ENCODE data around the gene UNC13D. TPM values are rescaled to one million over a fixed set of nuclear protein-coding genes. Genes with fewer than 3 reads are reported as not detected.

UNC13D gene
- total RNA-seq, 1 donor from 2014 or later, result 8.5 TPM

DNA sequence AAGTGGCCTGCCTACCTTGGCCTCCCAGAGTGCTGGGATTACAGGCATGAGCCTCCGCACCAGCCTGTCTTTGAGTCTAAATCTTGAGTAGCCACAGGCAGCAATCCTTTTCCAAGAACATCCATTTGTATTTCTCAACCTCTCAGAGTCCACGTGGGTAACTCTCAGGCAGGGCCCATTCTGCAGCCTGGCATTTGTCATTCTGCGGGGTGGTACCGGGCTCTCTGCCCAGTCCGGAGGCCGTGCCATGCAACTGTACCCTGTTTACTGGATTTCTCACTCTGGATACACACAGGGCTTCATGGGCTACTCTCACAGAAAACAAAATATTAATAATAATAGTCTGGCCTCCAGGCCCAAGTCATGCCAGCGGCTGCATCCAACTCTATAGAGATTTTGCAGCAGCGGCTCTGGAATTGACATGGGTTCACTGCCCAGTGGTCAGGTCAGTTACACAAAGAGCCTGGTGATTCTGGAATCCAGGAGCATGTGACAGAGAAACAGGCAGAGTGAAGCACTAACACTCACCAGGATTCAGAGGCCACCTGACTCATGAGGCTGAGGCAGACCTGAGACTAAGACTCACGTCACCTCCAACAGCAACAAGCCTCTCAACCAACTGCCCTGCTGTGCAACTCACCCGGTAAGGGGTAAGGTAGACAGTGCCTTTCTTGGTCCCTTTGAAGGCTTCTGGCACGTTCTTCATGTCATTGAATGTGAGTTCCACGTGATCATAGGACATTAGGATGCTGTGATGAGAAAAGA, 6.9 kb upstream of the UNC13D start:
- DNase-seq, result no peak

- no peak for DNase-seq
These were observed 5.5 kb upstream of the UNC13D start for GRCh38 chr17:75849724-75850123.

DNA sequence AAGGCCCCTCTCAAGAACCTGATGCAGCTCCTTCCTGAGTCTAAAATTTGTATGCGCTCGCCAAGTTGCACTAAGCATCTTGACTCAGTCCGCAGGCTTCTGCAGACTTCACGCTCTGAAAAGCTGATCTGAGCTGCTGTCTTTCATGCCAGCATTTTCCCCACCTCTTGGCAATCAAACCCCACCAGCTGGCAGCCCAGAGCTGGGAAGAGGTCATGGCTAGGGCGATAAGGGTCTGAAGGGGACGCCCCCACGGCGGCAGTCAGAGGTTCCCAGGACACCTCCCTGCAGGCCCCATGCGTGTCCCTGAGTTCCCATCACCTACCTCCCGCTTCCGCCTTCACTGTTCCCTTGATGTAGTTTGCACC, 5.1 kb upstream of the UNC13D start:
- no peak for DNase-seq

DNA sequence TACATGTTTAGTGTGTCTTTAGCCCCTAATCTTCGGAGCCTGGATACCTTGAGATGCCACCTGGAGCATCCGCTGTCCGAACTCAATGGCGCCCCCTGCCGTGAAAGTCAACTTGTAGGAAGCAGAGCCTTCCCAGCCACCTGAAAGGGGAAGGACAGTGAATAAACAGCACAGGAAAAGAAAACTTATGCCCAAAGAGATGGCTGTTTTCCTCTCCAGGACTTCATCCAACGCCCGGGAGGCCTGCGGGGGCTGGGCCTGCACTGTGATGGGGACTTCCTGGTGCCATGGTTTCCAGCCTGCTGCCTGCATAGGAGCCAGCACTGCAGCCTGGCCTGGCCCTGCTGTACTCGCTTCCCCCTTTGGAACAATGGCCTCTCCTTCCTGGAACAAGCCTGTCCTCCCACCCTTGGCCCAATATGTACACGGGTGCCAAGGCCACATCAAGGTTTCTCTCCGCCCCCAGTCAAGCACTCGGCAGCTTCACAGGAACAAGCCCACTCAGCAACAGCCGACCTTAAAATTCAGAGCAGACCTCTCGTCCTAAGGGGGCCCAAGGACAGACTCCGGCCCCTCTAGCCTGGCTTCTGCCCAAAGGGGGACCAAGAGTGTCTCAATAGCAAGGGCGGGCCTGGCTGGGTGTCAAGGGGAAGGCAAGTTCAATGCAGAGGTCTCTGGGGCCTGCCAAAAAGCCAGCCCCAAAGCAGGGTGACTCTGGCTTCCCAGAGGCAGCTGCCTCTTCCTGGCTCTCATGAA, 4.5 kb upstream of the UNC13D start:
- DNase-seq, result no peak

DNA sequence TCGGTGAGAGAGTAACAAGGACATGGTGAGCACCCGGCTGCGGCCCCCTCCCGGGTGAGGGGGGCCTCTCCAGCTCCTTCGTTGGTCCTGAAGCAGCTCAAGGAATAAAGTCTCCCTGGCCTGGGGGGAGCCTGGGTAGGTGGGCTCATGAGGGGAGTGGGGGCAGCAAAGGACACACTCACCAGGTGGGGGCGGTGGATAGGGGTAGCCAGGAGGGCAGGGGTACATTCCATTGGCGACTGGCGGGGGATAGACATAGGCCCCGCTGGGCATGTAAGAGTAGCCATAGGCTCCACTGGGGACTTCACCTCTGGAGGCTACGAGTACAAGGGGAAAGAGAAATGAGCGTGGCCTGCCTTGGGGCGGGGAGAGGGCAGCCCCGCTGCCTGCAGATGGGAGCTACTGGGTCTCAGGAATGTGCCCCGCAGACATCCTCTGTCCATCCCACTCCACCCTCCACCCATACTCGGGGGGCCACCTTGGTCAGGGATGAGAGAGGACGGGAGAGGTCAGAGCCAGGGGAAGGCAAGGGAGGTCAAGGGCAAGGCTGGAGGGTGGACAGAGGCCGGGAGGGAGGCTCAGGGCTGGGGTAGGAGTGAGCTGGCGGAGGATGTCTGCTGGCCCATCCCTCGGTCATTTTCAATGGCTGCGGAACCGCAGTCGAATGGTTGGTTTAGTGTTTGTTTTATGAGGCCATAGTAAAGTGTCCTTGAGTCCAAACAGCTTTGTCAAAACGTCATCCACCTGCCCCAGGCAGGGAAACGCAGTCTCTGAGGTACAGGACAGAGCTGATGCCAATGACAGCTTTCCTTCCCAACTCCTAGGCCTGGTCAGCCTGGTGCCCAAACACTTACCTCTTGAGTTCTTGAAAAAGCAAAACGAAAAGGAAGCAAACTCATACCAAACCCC, 3.7 kb upstream of the UNC13D start:
- no peak for DNase-seq

- DNase-seq, result no peak
These were observed 2.7 kb upstream of the UNC13D start for GRCh38 chr17:75846692-75847613.

GRCh38 chr17:75845933-75846691, 1.9 kb upstream of the UNC13D start:
- DNase-seq, result no peak

- no peak for DNase-seq
These were observed 981 bp upstream of the UNC13D start for GRCh38 chr17:75845058-75845711.

- DNase-seq, result no peak
These were observed 390 bp upstream of the UNC13D start for GRCh38 chr17:75844530-75845057.

GRCh38 chr17:75842963-75843576, 1.1 kb downstream of the UNC13D start:
- no peak for DNase-seq

DNA sequence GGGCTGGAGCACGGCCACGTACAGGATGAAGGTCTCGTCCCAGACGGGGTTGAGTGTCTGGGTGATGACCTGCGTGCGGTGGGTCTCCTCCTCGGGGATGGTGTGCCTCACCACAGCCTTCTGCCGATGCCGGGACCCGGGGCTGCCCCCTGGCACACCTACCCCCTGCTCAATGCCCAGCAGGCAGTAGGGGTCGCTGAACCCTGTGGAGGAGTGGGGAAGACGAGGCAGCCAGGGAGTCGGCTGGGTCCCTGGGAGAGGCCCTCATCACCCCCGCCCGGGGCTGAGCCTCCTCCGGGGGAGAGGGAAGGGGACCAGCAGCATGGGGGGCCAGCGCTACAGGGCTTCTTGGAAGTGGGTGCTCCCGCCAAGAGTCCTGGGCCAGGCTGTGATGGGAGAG, 1.8 kb downstream of the UNC13D start:
- no peak for DNase-seq

DNA sequence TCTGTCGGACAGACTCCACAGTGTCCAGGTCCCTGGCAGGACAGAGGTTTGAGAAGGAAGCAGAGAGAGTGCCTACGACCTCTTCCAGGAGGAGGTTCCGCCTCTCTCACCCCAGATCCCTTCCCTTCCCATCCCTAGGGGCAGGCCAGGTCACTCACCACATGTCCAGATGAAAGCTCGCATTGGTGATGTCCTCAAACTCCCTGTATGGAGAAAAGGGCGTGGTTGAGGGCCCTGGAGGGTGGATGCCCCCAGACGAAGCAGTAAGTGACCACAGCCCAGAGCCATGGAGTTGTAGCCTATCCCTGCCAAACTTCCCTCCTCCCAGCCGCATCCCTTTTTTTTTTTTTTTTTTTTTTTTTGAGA, 3.4 kb downstream of the UNC13D start:
- no peak for DNase-seq

DNA sequence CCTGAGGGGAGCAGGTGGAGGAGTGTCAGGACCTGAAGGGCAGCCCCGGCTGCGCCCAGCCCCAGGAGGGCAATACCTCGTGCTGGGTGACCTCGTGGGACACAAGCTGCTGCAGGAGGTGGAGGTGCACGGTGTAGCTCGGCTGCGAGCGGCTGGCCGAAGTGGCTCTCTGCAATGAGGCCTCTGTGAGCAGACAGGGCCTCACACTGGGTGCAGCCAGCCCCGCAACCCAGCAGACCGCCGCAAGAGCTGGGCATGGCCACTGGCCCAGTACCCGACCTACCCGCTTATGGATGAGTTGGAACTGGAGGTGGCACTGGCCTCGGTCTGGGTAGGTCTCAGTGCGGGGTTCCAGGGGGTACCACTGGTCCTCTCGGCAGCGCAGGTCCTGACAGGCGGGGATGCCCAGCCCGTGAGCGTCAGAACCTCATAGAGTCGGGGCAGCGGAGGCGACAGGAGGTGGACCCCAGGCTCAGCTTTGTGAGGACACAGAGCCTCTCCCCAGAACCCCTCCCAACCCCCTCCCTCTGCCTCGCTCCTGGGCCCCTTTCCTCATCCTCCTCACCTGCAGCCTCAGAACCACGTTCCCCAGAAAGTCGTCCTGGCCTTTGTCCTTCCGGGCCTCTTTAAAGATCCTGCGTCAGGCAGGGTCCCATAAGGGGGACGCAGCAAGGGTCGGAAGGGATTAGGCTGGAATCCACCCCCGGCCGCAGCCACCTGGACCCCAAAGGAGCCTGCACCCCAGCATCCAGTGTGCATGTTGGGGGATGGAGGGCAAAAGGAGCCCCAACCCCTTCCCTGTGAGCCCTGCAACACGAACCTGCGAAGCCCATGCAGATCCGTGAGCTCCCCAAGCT, 4.0 kb downstream of the UNC13D start:
- no peak for DNase-seq

DNA sequence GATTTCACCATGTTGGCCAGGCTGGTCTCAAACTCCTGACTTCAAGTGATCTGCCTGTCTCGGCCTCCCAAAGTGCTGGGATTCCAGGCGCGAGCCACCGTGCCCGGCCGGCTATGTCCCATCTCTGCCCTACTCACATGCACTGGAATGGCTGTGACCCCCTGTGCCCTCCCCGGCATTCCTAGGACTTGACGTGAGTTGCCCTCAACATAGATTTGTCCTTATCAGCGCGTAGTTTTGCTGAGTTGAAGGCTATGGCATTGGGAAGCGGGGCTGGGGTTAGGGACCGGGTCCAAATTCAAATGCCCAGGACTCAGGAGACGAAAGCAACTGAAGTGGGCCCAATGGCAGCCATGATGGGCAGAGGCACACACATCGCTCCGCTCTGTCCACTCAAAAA, 5.8 kb downstream of the UNC13D start:
- DNase-seq, result no peak

- DNase-seq, result no peak
These were observed 6.3 kb downstream of the UNC13D start for GRCh38 chr17:75837899-75838298.

GRCh38 chr17:75836605-75837004, 7.6 kb downstream of the UNC13D start:
- DNase-seq, result no peak

DNA sequence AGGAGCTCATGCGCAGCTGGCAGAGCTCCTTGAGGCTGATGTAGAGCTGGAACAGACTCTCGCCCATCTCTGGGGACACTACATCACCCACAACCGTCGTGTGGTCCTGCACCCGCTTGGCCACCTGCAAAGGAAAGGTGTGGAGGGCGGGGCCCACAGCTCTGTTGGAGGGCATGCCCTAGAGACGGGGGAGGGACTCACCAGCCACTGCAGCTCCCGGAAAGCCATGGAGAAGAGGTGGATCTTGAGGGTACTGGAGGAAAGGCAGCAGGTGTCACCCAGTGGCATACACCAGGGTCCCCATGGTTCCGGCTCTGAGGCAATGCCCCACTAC, 8.6 kb downstream of the UNC13D start:
- no peak for DNase-seq

GRCh38 chr17:75834928-75835653, 9.1 kb downstream of the UNC13D start:
- no peak for DNase-seq

All from skin of body (tissue), 2 donors.